ENCODE data around the gene GCK.

Gene GCK

DNA sequence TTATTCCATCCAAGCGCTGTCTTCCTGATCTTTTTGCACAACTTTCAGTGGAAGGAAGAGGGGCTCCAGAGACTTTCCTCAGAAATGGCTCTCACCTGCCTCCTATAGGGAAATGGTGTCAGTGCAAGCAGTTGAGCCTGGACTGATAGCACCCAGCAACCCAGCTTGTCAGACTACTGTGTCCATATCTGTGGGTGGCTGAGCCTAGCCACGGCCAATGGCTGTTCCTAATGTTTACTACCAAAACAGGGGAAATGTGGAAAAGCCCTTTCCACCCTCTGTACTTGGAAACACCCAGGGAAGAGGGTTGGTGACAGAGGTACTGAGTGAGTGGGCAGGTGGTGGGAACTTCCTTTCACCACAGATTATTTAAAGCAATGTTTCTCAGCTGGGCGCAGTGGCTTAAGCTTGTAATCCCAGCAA is 7.2 kb upstream of the GCK start:
- Histone ChIP-seq H3K4me1 (no peaks in the 10 kb centered on the region; the same call in 1 of the 2 replicates), H3K4me3 (ENCODE audit: low read depth, low read length) (no peak overlapping the region), H3K9me3 (no peaks in the 10 kb centered on the region), H3K27me3 (no peaks in the 10 kb centered on the region), H3K36me3 (no peaks in the 10 kb centered on the region)
- peak; percentile 89 for TF ChIP-seq CTCF (IDR thresholded peaks at IDR 0.05; ENCODE audit: low read depth, low read length)
- DNase-seq: peak; percentile 63

GRCh38 chr7:44195889-44196288 is 6.7 kb upstream of the GCK start:
- no peaks in the 10 kb centered on the region for H3K36me3 ChIP-seq
- no peak overlapping the region for H3K4me3 ChIP-seq (ENCODE audit: low read depth, low read length)
- no peaks in the 10 kb centered on the region; the same call in 1 of the 2 replicates for H3K4me1 ChIP-seq
- no peak for TF ChIP-seq CTCF (IDR thresholded peaks at IDR 0.05; ENCODE audit: low read depth, low read length)
- DNase-seq: no peak
- no peaks in the 10 kb centered on the region for H3K27me3 ChIP-seq
- H3K9me3 ChIP-seq: no peaks in the 10 kb centered on the region

- H3K4me3 ChIP-seq (ENCODE audit: low read depth, low read length): no peak overlapping the region
- TF ChIP-seq CTCF (IDR thresholded peaks at IDR 0.05; ENCODE audit: low read depth, low read length): no peak
- DNase-seq: no peak
- no peaks in the 10 kb centered on the region for H3K9me3 ChIP-seq
- H3K4me1 ChIP-seq: no peaks in the 10 kb centered on the region; the same call in 1 of the 2 replicates
- no peaks in the 10 kb centered on the region for H3K27me3 ChIP-seq
- H3K36me3 ChIP-seq: no peaks in the 10 kb centered on the region
Observed at GRCh38 chr7:44194562-44195145, 5.4 kb upstream of the GCK start.

DNA sequence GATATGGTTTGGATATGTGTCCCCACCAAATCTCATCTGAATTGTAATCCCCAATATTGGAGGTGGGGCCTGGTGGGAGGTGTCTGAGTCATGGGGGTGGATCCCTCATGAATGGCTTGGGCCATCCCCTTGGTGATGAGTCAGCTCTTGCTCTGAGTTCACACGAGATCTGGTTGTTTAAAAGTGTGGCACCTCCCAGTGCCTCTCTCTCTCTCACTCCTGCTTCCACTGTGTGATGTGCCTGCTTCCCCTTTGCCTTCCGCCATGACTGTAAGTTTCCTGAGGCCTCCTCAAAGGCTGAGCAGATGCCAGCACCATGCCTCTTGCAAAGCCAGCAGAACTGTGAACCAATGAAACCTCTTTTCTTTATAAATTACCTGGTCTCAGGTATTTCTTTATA is 4.8 kb upstream of the GCK start:
- no peaks in the 10 kb centered on the region for H3K9me3 ChIP-seq
- TF ChIP-seq CTCF (IDR thresholded peaks at IDR 0.05; ENCODE audit: low read depth, low read length): no peak
- no peak overlapping the region for H3K4me3 ChIP-seq (ENCODE audit: low read depth, low read length)
- no peaks in the 10 kb centered on the region; the same call in 1 of the 2 replicates for H3K4me1 ChIP-seq
- DNase-seq: no peak
- no peaks in the 10 kb centered on the region for H3K36me3 ChIP-seq
- H3K27me3 ChIP-seq: no peaks in the 10 kb centered on the region

- Histone ChIP-seq H3K4me3 (ENCODE audit: low read depth, low read length) (no peak overlapping the region), H3K9me3 (no peaks in the 10 kb centered on the region), H3K4me1 (no peaks in the 10 kb centered on the region; the same call in 1 of the 2 replicates), H3K36me3 (no peaks in the 10 kb centered on the region), H3K27me3 (no peaks in the 10 kb centered on the region)
- TF ChIP-seq CTCF (IDR thresholded peaks at IDR 0.05; ENCODE audit: low read depth, low read length): no peak
- DNase-seq: peak; percentile 47
Observed at GRCh38 chr7:44193011-44193802, 4.0 kb upstream of the GCK start.

DNA sequence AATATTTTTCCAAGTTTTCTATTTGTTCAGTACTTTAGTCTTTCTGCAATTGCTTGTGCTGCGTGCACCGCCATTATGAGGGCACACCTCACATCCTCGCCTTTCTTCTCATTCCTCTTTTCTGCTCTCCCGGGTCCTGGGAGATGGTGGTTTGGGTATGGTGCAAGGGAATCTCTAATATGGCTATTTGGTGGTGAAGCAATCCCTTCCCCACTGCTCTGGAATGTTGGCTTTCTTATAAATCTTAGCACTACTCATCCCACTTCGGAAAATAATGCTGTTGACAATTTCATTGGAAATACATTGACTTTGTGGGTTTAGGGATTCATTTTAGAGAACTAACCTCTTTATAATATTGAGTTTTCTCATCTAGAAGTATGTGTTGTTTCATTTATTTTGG is 1.9 kb upstream of the GCK start:
- Histone ChIP-seq H3K4me3 (ENCODE audit: low read depth, low read length) (no peak overlapping the region), H3K9me3 (no peaks in the 10 kb centered on the region), H3K27me3 (no peaks in the 10 kb centered on the region), H3K36me3 (no peaks in the 10 kb centered on the region), H3K4me1 (no peaks in the 10 kb centered on the region; the same call in 1 of the 2 replicates)
- no peak for DNase-seq
- no peak for TF ChIP-seq CTCF (IDR thresholded peaks at IDR 0.05; ENCODE audit: low read depth, low read length)

Measured in BE2C (cell line).